Gastroesophageal sphincter (tissue), 4 donors: ENCODE data around the gene C15orf39. TPM values are rescaled to one million over a fixed set of nuclear protein-coding genes. Genes with fewer than 3 reads are reported as not detected.
"Not testable (repeated sequence)": the region's sequence is repeated elsewhere in the genome, so short reads cannot be mapped to it uniquely, and the experiment has no call there.

Experiments
- ATAC-seq: fragments of 150-250 bp; one replicate; pipeline ENCODE4 v1.9.1; 2016; ENCODE audit warnings: mild to moderate bottlenecking, moderate library complexity
- H3K27ac ChIP-seq, 4 donors: fragments of 200-600 bp; sonication (generic) in 3 of 4; 1 replicate in 3 of 4; 2 replicates in 1 of 4; pipeline ENCODE4 v1.5.1; 2016 to 2019
- H3K27me3 ChIP-seq: fragments of 200-600 bp; sonication (generic); one replicate; pipeline ENCODE4 v1.5.1; 2019
- H3K36me3 ChIP-seq, 2 donors: fragments of 200-600 bp; sonication (generic); one replicate each; pipeline ENCODE4 v1.5.1; 2019; ENCODE audit warnings: control low read depth in 1 of 2
- H3K4me1 ChIP-seq, 3 donors: fragments of 200-600 bp; sonication (generic); 1 replicate in 2 of 3; 2 replicates in 1 of 3; pipeline ENCODE4 v1.5.1; 2016 to 2019; ENCODE audit warnings: control low read depth in 2 of 3
- H3K4me3 ChIP-seq, 2 donors: fragments of 200-600 bp; sonication (generic); one replicate each; pipeline ENCODE4 v1.5.1; 2019; ENCODE audit warnings: mild to moderate bottlenecking in 1 of 2, moderate library complexity in 1 of 2
- H3K9me3 ChIP-seq, 3 donors: fragments of 200-600 bp; sonication (generic); one replicate each; pipeline ENCODE4 v1.5.1; 2017 to 2019; ENCODE audit warnings: control low read depth in 2 of 3
- EP300 ChIP-seq: sonication (generic); formaldehyde crosslinking; IDR thresholded peaks from one replicate; pipeline ENCODE4 v1.6.1; 2017; ENCODE audit warnings: antibody characterized with exemption, mild to moderate bottlenecking
- POLR2A ChIP-seq, 2 donors: fragments of 450-650 bp; IDR thresholded peaks; one replicate each; pipeline ENCODE4 v1.6.1; 2017; ENCODE audit warnings: antibody characterized with exemption in 2 of 2, mild to moderate bottlenecking in 2 of 2, moderate library complexity in 1 of 2
- POLR2AphosphoS5 ChIP-seq: sonication (generic); formaldehyde crosslinking; IDR thresholded peaks from one replicate; pipeline ENCODE4 v1.6.1; 2017; ENCODE audit warnings: antibody characterized with exemption
- WGBS, 2 donors: methylation state at CpG; one replicate each; pipeline ENCODE4 v1.1.5; 2018; ENCODE audit warnings: low coverage in 1 of 2; 5-methylcytosine and 5-hydroxymethylcytosine counted together
- total RNA-seq, 4 donors: library from RNA; depleted of rRNA; stranded (reverse); fragments of >200 nt; gene quantifications; one replicate each; pipeline ENCODE4 v1.1.0, GENCODE V29; 2016
- TF ChIP-seq, protein P1 (sequence below), 4 experiments: fragments of 200-600 bp in 2 of 4; fragments of 450-650 bp in 2 of 4; sonication (generic) in 1 of 4; IDR thresholded peaks; one replicate each; pipeline ENCODE4 v1.5.1; 2017 to 2019; ENCODE audit warnings: antibody characterized with exemption in 4 of 4, mild to moderate bottlenecking in 2 of 4, moderate library complexity in 2 of 4

The C15orf39 gene
- total RNA-seq, 4 donors from 2014 or later: 7.3 to 13.2 (median 11.5) TPM

DNA sequence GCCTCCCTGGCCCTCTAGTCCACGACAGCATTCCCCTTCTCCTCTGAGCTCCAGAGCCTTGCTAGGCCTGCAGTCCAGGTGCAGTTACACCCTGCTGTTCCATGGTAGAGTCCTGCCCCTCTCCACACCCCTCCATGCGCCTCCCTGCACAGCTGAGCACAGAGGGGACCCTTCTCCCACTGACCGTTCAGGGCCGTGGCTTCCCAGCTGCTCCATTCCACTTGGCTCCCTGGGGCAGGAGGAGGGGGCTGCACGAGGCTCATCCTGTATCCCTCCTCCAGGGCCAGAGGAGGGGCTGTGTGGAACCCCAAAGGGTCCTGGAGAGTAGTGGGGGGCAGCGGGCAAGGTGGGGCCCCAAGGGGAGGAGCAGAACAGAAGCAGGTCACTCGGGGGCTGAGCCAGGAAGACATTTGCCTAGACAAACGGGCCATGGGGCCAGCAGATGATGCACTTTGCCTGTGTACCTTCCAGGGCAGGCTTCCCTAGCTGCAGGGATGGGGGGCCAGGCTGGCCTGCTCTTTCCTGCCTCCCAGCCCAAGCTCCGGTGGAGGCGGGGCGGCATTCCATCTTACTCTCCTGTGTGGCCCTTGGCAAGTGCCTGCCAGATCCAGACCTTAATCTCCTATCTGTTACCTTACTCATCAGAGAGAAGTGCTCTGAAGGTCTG lies 35.8 kb downstream of the C15orf39 start:
- no peak for ATAC-seq
- TF ChIP-seq, protein P1, sequence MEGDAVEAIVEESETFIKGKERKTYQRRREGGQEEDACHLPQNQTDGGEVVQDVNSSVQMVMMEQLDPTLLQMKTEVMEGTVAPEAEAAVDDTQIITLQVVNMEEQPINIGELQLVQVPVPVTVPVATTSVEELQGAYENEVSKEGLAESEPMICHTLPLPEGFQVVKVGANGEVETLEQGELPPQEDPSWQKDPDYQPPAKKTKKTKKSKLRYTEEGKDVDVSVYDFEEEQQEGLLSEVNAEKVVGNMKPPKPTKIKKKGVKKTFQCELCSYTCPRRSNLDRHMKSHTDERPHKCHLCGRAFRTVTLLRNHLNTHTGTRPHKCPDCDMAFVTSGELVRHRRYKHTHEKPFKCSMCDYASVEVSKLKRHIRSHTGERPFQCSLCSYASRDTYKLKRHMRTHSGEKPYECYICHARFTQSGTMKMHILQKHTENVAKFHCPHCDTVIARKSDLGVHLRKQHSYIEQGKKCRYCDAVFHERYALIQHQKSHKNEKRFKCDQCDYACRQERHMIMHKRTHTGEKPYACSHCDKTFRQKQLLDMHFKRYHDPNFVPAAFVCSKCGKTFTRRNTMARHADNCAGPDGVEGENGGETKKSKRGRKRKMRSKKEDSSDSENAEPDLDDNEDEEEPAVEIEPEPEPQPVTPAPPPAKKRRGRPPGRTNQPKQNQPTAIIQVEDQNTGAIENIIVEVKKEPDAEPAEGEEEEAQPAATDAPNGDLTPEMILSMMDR (IDR thresholded peaks at IDR 0.05): no peak
- TF ChIP-seq POLR2A (IDR thresholded peaks at IDR 0.05) (no peak), POLR2AphosphoS5 (no peak), EP300 (no peak)
- H3K4me3 ChIP-seq: no peak overlapping the region
- H3K9me3 ChIP-seq: no peaks in the 10 kb centered on the region
- H3K4me1 ChIP-seq: no peaks in the 10 kb centered on the region
- H3K27ac ChIP-seq: no peak overlapping the region
- peaks cover 52% of the 10 kb centered on the region for H3K27me3 ChIP-seq
- no CpG with 5 or more reads among the region's 11 CpGs for WGBS, 2 donors
- no peaks in the 10 kb centered on the region for H3K36me3 ChIP-seq

GRCh38 chr15:75238150-75238549 lies 36.5 kb downstream of the C15orf39 start:
- no peak for ATAC-seq
- Histone ChIP-seq H3K27me3 (peaks cover 45% of the 10 kb centered on the region), H3K36me3 (no peaks in the 10 kb centered on the region), H3K27ac (no peak overlapping the region), H3K4me3 (no peak overlapping the region), H3K9me3 (no peaks in the 10 kb centered on the region), H3K4me1 (no peaks in the 10 kb centered on the region)
- TF ChIP-seq EP300: no peak
- TF ChIP-seq POLR2AphosphoS5: no peak
- TF ChIP-seq, protein P1 (IDR thresholded peaks at IDR 0.05): no peak
- TF ChIP-seq POLR2A (IDR thresholded peaks at IDR 0.05): no peak
- WGBS, 2 donors: 67% methylated on average over 1 of the region's 5 CpGs; no CpG with 5 or more reads in 1 of the 2 donors

GRCh38 chr15:75245741-75246140 lies 44.1 kb downstream of the C15orf39 start:
- ATAC-seq, H3K36me3 ChIP-seq, H3K4me3 ChIP-seq, H3K27ac ChIP-seq, H3K4me1 ChIP-seq, H3K9me3 ChIP-seq: not testable (repeated sequence)
- H3K27me3 ChIP-seq: peaks cover 26% of the 10 kb centered on the region
- WGBS, 2 donors: no CpG with 5 or more reads among the region's 1 CpG

DNA sequence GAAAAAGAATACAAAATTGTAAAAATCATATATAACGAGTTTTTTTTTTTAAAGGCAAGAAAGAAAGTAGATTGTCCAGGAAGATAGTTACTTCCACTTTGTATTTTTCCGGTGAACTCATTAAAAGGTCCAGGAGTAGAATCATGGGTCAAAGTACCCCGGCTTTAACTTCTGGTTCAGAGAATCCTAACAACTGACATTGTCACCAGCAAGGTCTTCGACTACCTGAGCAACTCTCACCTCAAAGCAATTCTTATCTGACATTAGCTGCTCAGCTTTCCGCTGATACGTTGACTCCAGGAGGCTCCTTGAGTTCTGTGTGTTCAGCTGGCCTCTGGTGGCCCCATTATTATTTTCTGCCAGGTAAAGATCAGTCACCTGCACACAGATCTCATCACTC lies 47.3 kb downstream of the C15orf39 start:
- H3K9me3 ChIP-seq, H3K36me3 ChIP-seq, H3K4me1 ChIP-seq, H3K27ac ChIP-seq, ATAC-seq, H3K4me3 ChIP-seq: not testable (repeated sequence)
- WGBS, 2 donors: 54% methylated on average over 3 to 6 of the region's 6 CpGs
- peaks cover 40% of the 10 kb centered on the region for H3K27me3 ChIP-seq

GRCh38 chr15:75249726-75250125 lies 48.0 kb downstream of the C15orf39 start:
- Histone ChIP-seq H3K4me1 (no peaks in the 10 kb centered on the region), H3K27ac (no peak overlapping the region), H3K4me3 (no peak overlapping the region), H3K27me3 (peaks cover 33% of the 10 kb centered on the region), H3K9me3 (no peaks in the 10 kb centered on the region), H3K36me3 (no peaks in the 10 kb centered on the region)
- WGBS, 2 donors: 53% methylated on average over 4 of the region's 4 CpGs
- ATAC-seq: no peak
- TF ChIP-seq EP300 (no peak), POLR2A (IDR thresholded peaks at IDR 0.05) (no peak), POLR2AphosphoS5 (no peak)
- TF ChIP-seq, protein P1 (IDR thresholded peaks at IDR 0.05): no peak

GRCh38 chr15:75251343-75251742 lies 49.7 kb downstream of the C15orf39 start:
- ATAC-seq, H3K4me3 ChIP-seq: not testable (repeated sequence)

DNA sequence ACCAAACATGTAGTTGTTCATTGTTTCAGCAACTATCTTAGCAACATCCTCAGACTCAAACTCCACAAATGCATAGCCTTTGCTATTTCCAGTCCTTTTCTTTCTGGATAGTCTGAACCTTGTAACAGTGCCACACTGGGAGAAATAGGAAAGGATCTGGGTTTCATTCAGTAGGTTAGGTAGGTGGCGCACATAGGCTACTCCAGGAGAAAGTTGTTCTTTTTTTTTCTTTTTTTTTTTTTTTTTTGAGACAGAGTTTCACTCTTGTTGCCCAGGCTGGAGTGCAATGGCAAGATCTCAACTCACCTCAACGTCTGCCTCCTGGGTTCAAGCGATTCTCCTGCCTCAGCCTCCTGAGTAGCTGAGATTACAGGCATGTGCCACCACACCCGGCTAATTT lies 50.6 kb downstream of the C15orf39 start:
- 72% methylated on average over 4 of the region's 4 CpGs; no CpG with 5 or more reads in 1 of the 2 donors for WGBS, 2 donors

More at GRCh38 chr15:75251343-75251742, 49.7 kb downstream of the C15orf39 start:
- H3K9me3 ChIP-seq, H3K4me1 ChIP-seq, H3K36me3 ChIP-seq, H3K27ac ChIP-seq: not testable (repeated sequence)
- WGBS, 2 donors: 59 to 70% methylated on average over 4 of the region's 4 CpGs
- peaks cover 33% of the 10 kb centered on the region for H3K27me3 ChIP-seq

GRCh38 chr15:75258034-75258433 lies 56.4 kb downstream of the C15orf39 start, which contains the start of gene GOLGA6C:
Gene GOLGA6C (plus strand): TSS chr15:75258334. CDS start chr15:75258599, 265 bp downstream.
- H3K9me3 ChIP-seq, ATAC-seq, H3K27ac ChIP-seq, H3K4me1 ChIP-seq, H3K36me3 ChIP-seq, H3K4me3 ChIP-seq, H3K27me3 ChIP-seq: not testable (repeated sequence)
- no CpG with 5 or more reads among the region's 2 CpGs for WGBS, 2 donors

More for the DNA sequence above, 50.6 kb downstream of the C15orf39 start:
- H3K27ac ChIP-seq, H3K4me3 ChIP-seq, H3K4me1 ChIP-seq, ATAC-seq, H3K9me3 ChIP-seq, H3K36me3 ChIP-seq: not testable (repeated sequence)
- H3K27me3 ChIP-seq: peaks cover 33% of the 10 kb centered on the region

GRCh38 chr15:75258620-75259343 lies 57.1 kb downstream of the C15orf39 start:
- H3K36me3 ChIP-seq, H3K27ac ChIP-seq, H3K9me3 ChIP-seq, H3K4me1 ChIP-seq, H3K27me3 ChIP-seq, H3K4me3 ChIP-seq, ATAC-seq: not testable (repeated sequence)
- 100% methylated on average over 1 of the region's 16 CpGs; no CpG with 5 or more reads in 1 of the 2 donors for WGBS, 2 donors
